Measurements from ENCODE around the gene MYO5B.

- no peak for TF ChIP-seq POLR2A (IDR thresholded peaks at IDR 0.05)
- TF ChIP-seq, protein P1, sequence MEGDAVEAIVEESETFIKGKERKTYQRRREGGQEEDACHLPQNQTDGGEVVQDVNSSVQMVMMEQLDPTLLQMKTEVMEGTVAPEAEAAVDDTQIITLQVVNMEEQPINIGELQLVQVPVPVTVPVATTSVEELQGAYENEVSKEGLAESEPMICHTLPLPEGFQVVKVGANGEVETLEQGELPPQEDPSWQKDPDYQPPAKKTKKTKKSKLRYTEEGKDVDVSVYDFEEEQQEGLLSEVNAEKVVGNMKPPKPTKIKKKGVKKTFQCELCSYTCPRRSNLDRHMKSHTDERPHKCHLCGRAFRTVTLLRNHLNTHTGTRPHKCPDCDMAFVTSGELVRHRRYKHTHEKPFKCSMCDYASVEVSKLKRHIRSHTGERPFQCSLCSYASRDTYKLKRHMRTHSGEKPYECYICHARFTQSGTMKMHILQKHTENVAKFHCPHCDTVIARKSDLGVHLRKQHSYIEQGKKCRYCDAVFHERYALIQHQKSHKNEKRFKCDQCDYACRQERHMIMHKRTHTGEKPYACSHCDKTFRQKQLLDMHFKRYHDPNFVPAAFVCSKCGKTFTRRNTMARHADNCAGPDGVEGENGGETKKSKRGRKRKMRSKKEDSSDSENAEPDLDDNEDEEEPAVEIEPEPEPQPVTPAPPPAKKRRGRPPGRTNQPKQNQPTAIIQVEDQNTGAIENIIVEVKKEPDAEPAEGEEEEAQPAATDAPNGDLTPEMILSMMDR (IDR thresholded peaks at IDR 0.05) = no peak
These were observed 6.3 kb downstream of the MYO5B start for GRCh38 chr18:50188652-50189051.

Data from Peyer's patch (tissue), 4 donors.